B cell (primary cell): ENCODE measurements around the gene SMOC1. TPM values are rescaled to one million over a fixed set of nuclear protein-coding genes. Genes with fewer than 3 reads are reported as not detected.

Experiments used
- ATAC-seq: fragments of 200-7000 bp; cut with Tn5 transposase; one replicate; pipeline ENCODE4 v1.10.0; 2021; ENCODE audit warnings: low read depth, mild to moderate bottlenecking, moderate number of reproducible peaks, moderate library complexity
- CTCF ChIA-PET: fragments of 350-600 bp; sonication (Branson Sonifier 250); formaldehyde crosslinking; loops from one replicate; lab custom pipeline; 2021; ENCODE audit warnings: antibody characterized with exemption, inconsistent platforms; lab: Charles Lee
- POLR2A ChIA-PET: fragments of 350-600 bp; sonication (Branson Sonifier 250); formaldehyde crosslinking; loops from one replicate; lab custom pipeline; 2021; ENCODE audit warnings: antibody characterized with exemption; lab: Charles Lee
- DNase-seq: peaks from one replicate; pipeline ENCODE4 v3.0.0; 2013
- H2AFZ ChIP-seq: 2 replicates; pipeline ENCODE4 v1.6.1; 2012; ENCODE audit warnings: mild to moderate bottlenecking, low read depth, low read length; ENCODE audit not compliant: insufficient read depth, poor library complexity, severe bottlenecking
- H3K27ac ChIP-seq, 2 donors: 1 replicate in 1 of 2; 2 replicates in 1 of 2; pipeline ENCODE4 v1.5.1; 2012 to 2013; ENCODE audit warnings: low read length in 2 of 2, mild to moderate bottlenecking in 2 of 2, moderate library complexity in 1 of 2
- H3K27me3 ChIP-seq, 4 experiments: fragments of 200-600 bp in 1 of 4; sonication (generic) in 1 of 4; replicated peaks in 1 of 4; 1 replicate in 2 of 4; 2 replicates in 2 of 4; pipeline versions ENCODE4 v1.6.1 to v1.7.0; 2013 to 2016; ENCODE audit warnings: low read length in 3 of 4, mild to moderate bottlenecking in 2 of 4, mixed read lengths in 1 of 4, moderate library complexity in 1 of 4; ENCODE audit not compliant: insufficient read depth in 4 of 4, control insufficient read depth in 3 of 4; ENCODE audit errors: control extremely low read depth in 1 of 4
- H3K36me3 ChIP-seq, 2 experiments: replicated peaks in 1 of 2; 1 replicate in 1 of 2; 2 replicates in 1 of 2; pipeline versions ENCODE4 v1.6.1 to v1.7.1; 2013; ENCODE audit warnings: low read length in 1 of 2; ENCODE audit not compliant: insufficient read depth in 2 of 2, control insufficient read depth in 1 of 2; ENCODE audit errors: control extremely low read depth in 1 of 2, extremely low read depth in 1 of 2
- H3K4me1 ChIP-seq, 2 donors: fragments of 200-600 bp in 1 of 2; sonication (generic) in 1 of 2; 1 replicate in 1 of 2; 2 replicates in 1 of 2; pipeline versions ENCODE4 v1.5.1 to v1.6.1; 2013 to 2017; ENCODE audit warnings: low read length in 2 of 2; ENCODE audit not compliant: control insufficient read depth in 2 of 2, insufficient read depth in 2 of 2
- H3K4me2 ChIP-seq: replicated peaks from 2 replicates; pipeline ENCODE3; 2012; ENCODE audit warnings: mild to moderate bottlenecking, low read depth, low read length; ENCODE audit not compliant: poor library complexity, severe bottlenecking
- H3K4me3 ChIP-seq, 5 experiments: fragments of 200-600 bp in 1 of 5; sonication (generic) in 1 of 5; 1 replicate in 3 of 5; 2 replicates in 2 of 5; pipeline versions ENCODE4 v1.5.1 to v1.7.0; 2011 to 2016; ENCODE audit warnings: low read length in 4 of 5, mild to moderate bottlenecking in 4 of 5, low read depth in 2 of 5, control low read depth in 1 of 5, moderate library complexity in 1 of 5; ENCODE audit not compliant: insufficient read depth in 1 of 5; ENCODE audit errors: control extremely low read depth in 1 of 5, extremely low read depth in 1 of 5
- H3K79me2 ChIP-seq: fragments of 200-600 bp; sonication (generic); one replicate; pipeline ENCODE4 v1.6.0; 2016; ENCODE audit warnings: low read length; ENCODE audit not compliant: control insufficient read depth, insufficient read depth
- H3K9ac ChIP-seq: fragments of 200-600 bp; sonication (generic); 2 replicates; pipeline ENCODE4 v1.6.1; 2017; ENCODE audit warnings: mild to moderate bottlenecking, low read length, moderate library complexity
- H3K9me3 ChIP-seq, 3 donors: one replicate each; pipeline versions ENCODE4 v1.6.1 to v1.7.1; 2013; ENCODE audit warnings: low read length in 2 of 3; ENCODE audit not compliant: control insufficient read depth in 2 of 3, insufficient read depth in 1 of 3; ENCODE audit errors: control extremely low read depth in 1 of 3
- H4K20me1 ChIP-seq: 2 replicates; pipeline ENCODE4 v1.6.0; 2012; ENCODE audit warnings: mild to moderate bottlenecking, low read length; ENCODE audit not compliant: insufficient read depth, control insufficient read depth, poor library complexity, severe bottlenecking
- H3K27ac Mint-ChIP-seq: one replicate; pipeline ENCODE4 v1.8.0; 2021; ENCODE audit warnings: mixed read lengths
- H3K27me3 Mint-ChIP-seq: one replicate; pipeline ENCODE4 v1.8.0; 2021; ENCODE audit warnings: mixed read lengths
- H3K4me1 Mint-ChIP-seq: one replicate; pipeline ENCODE4 v1.8.0; 2021; ENCODE audit warnings: mixed read lengths
- H3K4me3 Mint-ChIP-seq: one replicate; pipeline ENCODE4 v1.8.0; 2021; ENCODE audit warnings: mixed read lengths
- H3K9me3 Mint-ChIP-seq: one replicate; pipeline ENCODE4 v1.8.0; 2022; ENCODE audit warnings: mixed read lengths; ENCODE audit not compliant: insufficient read depth
- EZH2 ChIP-seq: IDR thresholded peaks from 2 replicates; pipeline ENCODE4 v1.6.1; 2012; ENCODE audit warnings: borderline replicate concordance, low read depth, mild to moderate bottlenecking, moderate library complexity, low read length; ENCODE audit not compliant: insufficient read depth, poor library complexity, severe bottlenecking
- WGBS: methylation state at CpG from one replicate; pipeline ENCODE4 v1.1.5; 2013; ENCODE audit warnings: missing lambda C conversion rate; ENCODE audit not compliant: insufficient coverage; 5-methylcytosine and 5-hydroxymethylcytosine counted together
- intact Hi-C: fragments of 100-400 bp; cut with micrococcal nuclease; formaldehyde crosslinking; loops from one replicate; pipeline ENCODE4 v1.10.0; 2022
- polyA plus RNA-seq: library from polyadenylated mRNA; depleted of rRNA; stranded (reverse); fragments of >200 nt; gene quantifications from 2 replicates; pipeline ENCODE4 v1.2.3, GENCODE V29; 2012
- total RNA-seq, 2 donors: library from RNA; stranded (reverse); fragments of 120-200 nt in 1 of 2; gene quantifications; 1 replicate in 1 of 2; 2 replicates in 1 of 2; pipeline versions ENCODE4 v1.2.3 to v1.2.4, GENCODE V29; 2013 to 2022
- TF ChIP-seq, protein P1 (sequence below): fragments of 200-600 bp; IDR thresholded peaks from one replicate; pipeline ENCODE4 v1.8.0; 2022; ENCODE audit warnings: antibody characterized with exemption, mild to moderate bottlenecking

Gene SMOC1
- total and polyA plus RNA-seq, 2 donors (not counting 1 experiment from before 2014, with no cell fraction given) = 0.04 to 0.84 TPM

DNA sequence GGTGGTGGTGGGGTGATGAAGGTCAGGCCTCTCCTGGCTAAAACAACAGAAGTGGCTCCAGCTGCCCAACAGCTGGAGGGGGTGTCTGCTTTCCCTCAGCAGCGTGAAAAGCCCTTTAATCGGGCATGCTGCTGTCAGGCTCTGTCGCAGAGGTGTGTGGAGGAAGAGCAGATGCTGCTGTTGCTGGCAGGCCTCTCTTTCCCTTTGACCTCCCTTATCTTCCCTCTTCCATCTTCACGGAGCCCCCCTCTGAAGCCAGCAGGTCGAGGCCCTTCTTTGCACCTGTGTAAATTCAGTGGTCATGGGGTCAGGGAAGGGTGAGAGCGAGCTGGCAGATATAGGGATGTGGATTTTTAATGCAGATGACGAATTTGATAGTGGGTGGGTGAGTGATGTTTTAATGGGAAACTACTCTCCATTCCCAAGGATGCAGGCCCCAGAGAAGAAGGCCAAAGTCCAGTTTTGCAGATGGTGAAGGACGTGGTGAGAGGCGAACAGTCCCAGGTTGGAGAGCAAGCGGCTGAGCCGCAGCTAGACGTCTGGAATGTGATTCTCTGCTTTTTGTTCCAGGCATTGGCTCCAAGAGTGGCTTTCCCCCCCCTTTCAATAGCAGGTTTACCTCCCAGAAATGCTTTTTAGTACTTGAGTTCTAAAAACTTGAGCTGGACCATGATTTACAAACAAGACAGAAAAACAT lies 64.0 kb downstream of the SMOC1 start:
- H3K4me1 Mint-ChIP-seq = no peaks in the 10 kb centered on the region
- Histone ChIP-seq H3K9ac (no peak overlapping the region), H3K27me3 (peaks cover 0 to 5% (median 2%) of the 10 kb centered on the region in 4 experiments), H3K4me3 (no peak overlapping the region), H3K79me2 (no peaks in the 10 kb centered on the region), H3K9me3 (peaks cover 0 to 12% (median 0%) of the 10 kb centered on the region in 3 donors), H3K4me1 (no peaks in the 10 kb centered on the region), H2AFZ (no peak overlapping the region), H3K36me3 (no peaks in the 10 kb centered on the region), H3K27ac (no peak overlapping the region), H3K4me2 (no peak overlapping the region), H4K20me1 (no peaks in the 10 kb centered on the region)
- ATAC-seq (no peak), DNase-seq (no peak)
- peaks cover 37% of the 10 kb centered on the region for H3K27me3 Mint-ChIP-seq
- WGBS = 74% methylated on average over 6 of the region's 12 CpGs
- no peak overlapping the region for H3K27ac Mint-ChIP-seq
- peaks cover 15% of the 10 kb centered on the region for H3K9me3 Mint-ChIP-seq
- intact Hi-C loops = no loop called here
- ChIA-PET POLR2A (no interaction called here), CTCF (no interaction called here)
- H3K4me3 Mint-ChIP-seq = no peak overlapping the region
- TF ChIP-seq EZH2 = no peak
- TF ChIP-seq, protein P1, sequence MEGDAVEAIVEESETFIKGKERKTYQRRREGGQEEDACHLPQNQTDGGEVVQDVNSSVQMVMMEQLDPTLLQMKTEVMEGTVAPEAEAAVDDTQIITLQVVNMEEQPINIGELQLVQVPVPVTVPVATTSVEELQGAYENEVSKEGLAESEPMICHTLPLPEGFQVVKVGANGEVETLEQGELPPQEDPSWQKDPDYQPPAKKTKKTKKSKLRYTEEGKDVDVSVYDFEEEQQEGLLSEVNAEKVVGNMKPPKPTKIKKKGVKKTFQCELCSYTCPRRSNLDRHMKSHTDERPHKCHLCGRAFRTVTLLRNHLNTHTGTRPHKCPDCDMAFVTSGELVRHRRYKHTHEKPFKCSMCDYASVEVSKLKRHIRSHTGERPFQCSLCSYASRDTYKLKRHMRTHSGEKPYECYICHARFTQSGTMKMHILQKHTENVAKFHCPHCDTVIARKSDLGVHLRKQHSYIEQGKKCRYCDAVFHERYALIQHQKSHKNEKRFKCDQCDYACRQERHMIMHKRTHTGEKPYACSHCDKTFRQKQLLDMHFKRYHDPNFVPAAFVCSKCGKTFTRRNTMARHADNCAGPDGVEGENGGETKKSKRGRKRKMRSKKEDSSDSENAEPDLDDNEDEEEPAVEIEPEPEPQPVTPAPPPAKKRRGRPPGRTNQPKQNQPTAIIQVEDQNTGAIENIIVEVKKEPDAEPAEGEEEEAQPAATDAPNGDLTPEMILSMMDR = no peak

DNA sequence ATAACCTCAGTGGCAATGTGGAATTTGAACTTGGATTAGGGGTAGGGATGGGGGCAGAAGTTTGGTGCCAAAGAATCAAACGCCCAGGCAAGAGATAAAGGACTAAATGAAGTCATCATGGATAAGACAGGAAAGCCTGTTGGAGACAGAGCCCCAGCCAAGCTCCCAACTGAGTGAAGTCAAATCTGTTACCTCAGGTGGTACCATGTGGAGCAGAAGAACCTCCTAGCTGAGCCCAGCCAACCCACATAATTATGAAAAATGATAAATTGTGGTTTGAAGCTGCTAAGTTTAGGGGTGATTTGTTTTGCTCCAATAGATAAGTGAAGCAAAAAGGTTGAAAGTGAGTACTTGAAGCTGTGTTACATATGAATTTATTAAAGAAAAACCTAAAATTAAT lies 66.1 kb downstream of the SMOC1 start:
- DNase-seq = no peak
- CTCF ChIA-PET = no interaction called here
- Mint-ChIP-seq H3K4me3 (no peak overlapping the region), H3K27ac (no peak overlapping the region), H3K4me1 (no peaks in the 10 kb centered on the region), H3K27me3 (peaks cover 40% of the 10 kb centered on the region), H3K9me3 (peaks cover 15% of the 10 kb centered on the region)
- TF ChIP-seq, protein P1 = no peak
- no peak for TF ChIP-seq EZH2
- ATAC-seq = no peak
- H3K4me3 ChIP-seq = no peak overlapping the region
- H2AFZ ChIP-seq = no peak overlapping the region
- H3K4me1 ChIP-seq = no peaks in the 10 kb centered on the region
- no peak overlapping the region for H3K9ac ChIP-seq
- no peak overlapping the region for H3K27ac ChIP-seq
- WGBS = 71% methylated on average over 1 of the region's 1 CpG
- H3K9me3 ChIP-seq = peaks cover 0 to 12% (median 0%) of the 10 kb centered on the region in 3 donors
- H3K4me2 ChIP-seq = no peak overlapping the region
- H3K36me3 ChIP-seq = no peaks in the 10 kb centered on the region
- POLR2A ChIA-PET = no interaction called here
- H3K27me3 ChIP-seq = peaks cover 0 to 8% (median 2%) of the 10 kb centered on the region in 4 experiments
- H3K79me2 ChIP-seq = no peaks in the 10 kb centered on the region
- H4K20me1 ChIP-seq = no peaks in the 10 kb centered on the region
- intact Hi-C loops = no loop called here
